DOHH2 (cell line): ENCODE results near the gene ARHGAP6.

Experiments used
- H3F3A ChIP-seq: fragments of 200-600 bp; sonication (generic), shearing (Covaris generic); 2 replicates; pipeline ENCODE4 v1.6.0; 2016; ENCODE audit warnings: antibody characterized with exemption, mild to moderate bottlenecking; ENCODE audit not compliant: control insufficient read depth, insufficient read depth
- H3K27ac ChIP-seq: fragments of 200-600 bp; sonication (generic); 2 replicates; pipeline ENCODE4 v1.5.1; 2014; ENCODE audit warnings: low read depth, mild to moderate bottlenecking, low read length, moderate library complexity
- H3K27me3 ChIP-seq: fragments of 200-600 bp; sonication (generic); 2 replicates; pipeline ENCODE4 v1.6.1; 2014; ENCODE audit warnings: mild to moderate bottlenecking, low read length, mixed read lengths; ENCODE audit not compliant: control insufficient read depth
- H3K36me3 ChIP-seq: fragments of 200-600 bp; sonication (generic); 2 replicates; pipeline ENCODE4 v1.6.1; 2014; ENCODE audit warnings: mild to moderate bottlenecking, low read length, moderate library complexity, mixed read lengths; ENCODE audit not compliant: control insufficient read depth
- H3K4me1 ChIP-seq: fragments of 200-600 bp; sonication (generic); 2 replicates; pipeline ENCODE4 v1.6.1; 2014; ENCODE audit warnings: mild to moderate bottlenecking, low read length, mixed read lengths; ENCODE audit not compliant: control insufficient read depth
- H3K4me2 ChIP-seq: fragments of 200-600 bp; sonication (generic); 2 replicates; pipeline ENCODE4 v1.6.0; 2014; ENCODE audit warnings: mild to moderate bottlenecking, low read length, moderate library complexity
- H3K4me3 ChIP-seq: fragments of 200-600 bp; sonication (generic); 2 replicates; pipeline ENCODE4 v1.5.1; 2014; ENCODE audit warnings: mild to moderate bottlenecking, low read length, mixed read lengths
- H3K79me2 ChIP-seq: fragments of 200-600 bp; sonication (generic); 2 replicates; pipeline ENCODE4 v1.6.1; 2014; ENCODE audit warnings: mild to moderate bottlenecking, low read length, mixed read lengths; ENCODE audit not compliant: control insufficient read depth
- H3K9me2 ChIP-seq: fragments of 200-600 bp; sonication (generic); replicated peaks from 2 replicates; pipeline ENCODE4 v1.6.1; 2014; ENCODE audit warnings: mild to moderate bottlenecking, low read length, mixed read lengths; ENCODE audit not compliant: control insufficient read depth
- H3K9me3 ChIP-seq: fragments of 200-600 bp; sonication (generic); 2 replicates; pipeline ENCODE4 v1.6.1; 2014; ENCODE audit warnings: antibody characterized with exemption, low read length, mixed read lengths; ENCODE audit not compliant: control insufficient read depth, insufficient read depth
- H4K20me1 ChIP-seq: fragments of 200-600 bp; sonication (generic); 2 replicates; pipeline ENCODE4 v1.6.0; 2014; ENCODE audit warnings: low read depth, mild to moderate bottlenecking, antibody characterized with exemption, low read length, moderate library complexity; ENCODE audit not compliant: control insufficient read depth, insufficient read depth
- CTCF ChIP-seq: fragments of 200-600 bp; sonication (generic); IDR thresholded peaks from one replicate; pipeline ENCODE4 v1.5.1; 2014; ENCODE audit warnings: antibody characterized with exemption, mild to moderate bottlenecking, low read depth, low read length; ENCODE audit not compliant: poor library complexity, severe bottlenecking
- EZH2phosphoT487 ChIP-seq: fragments of 200-600 bp; sonication (generic); IDR thresholded peaks from 2 replicates; pipeline ENCODE4 v1.6.1; 2017; ENCODE audit warnings: borderline replicate concordance, mild to moderate bottlenecking, antibody characterized with exemption, low read length, moderate library complexity, mixed read lengths

The ARHGAP6 gene

GRCh38 chrX:11187001-11187400 lies 478.7 kb downstream of the ARHGAP6 start:
- no peaks in the 10 kb centered on the region for H3K79me2 ChIP-seq
- no peaks in the 10 kb centered on the region for H3K9me3 ChIP-seq
- TF ChIP-seq EZH2phosphoT487: no peak
- no peaks in the 10 kb centered on the region for H3F3A ChIP-seq
- H3K27me3 ChIP-seq: no peaks in the 10 kb centered on the region
- H3K4me1 ChIP-seq: no peaks in the 10 kb centered on the region
- no peak overlapping the region for H3K4me2 ChIP-seq
- no peak overlapping the region for H3K4me3 ChIP-seq
- H3K36me3 ChIP-seq: no peaks in the 10 kb centered on the region
- no peaks in the 10 kb centered on the region for H3K9me2 ChIP-seq
- no peak overlapping the region for H3K27ac ChIP-seq
- H4K20me1 ChIP-seq: no peaks in the 10 kb centered on the region

- no peak for TF ChIP-seq CTCF
- TF ChIP-seq EZH2phosphoT487: no peak
- H3K36me3 ChIP-seq: no peaks in the 10 kb centered on the region
- H3K27me3 ChIP-seq: no peaks in the 10 kb centered on the region
- H3K9me2 ChIP-seq: no peaks in the 10 kb centered on the region
- no peaks in the 10 kb centered on the region for H3K9me3 ChIP-seq
- no peaks in the 10 kb centered on the region for H3K4me1 ChIP-seq
- no peaks in the 10 kb centered on the region for H3K79me2 ChIP-seq
- H4K20me1 ChIP-seq: no peaks in the 10 kb centered on the region
- H3F3A ChIP-seq: no peaks in the 10 kb centered on the region
- H3K4me3 ChIP-seq: no peak overlapping the region
- no peak overlapping the region for H3K4me2 ChIP-seq
- no peak overlapping the region for H3K27ac ChIP-seq
These were observed 479.9 kb downstream of the ARHGAP6 start for GRCh38 chrX:11185861-11186260.

- Histone ChIP-seq H3K4me1 (no peaks in the 10 kb centered on the region), H3K4me3 (no peak overlapping the region), H3K9me2 (no peaks in the 10 kb centered on the region), H3F3A (no peaks in the 10 kb centered on the region), H3K4me2 (no peak overlapping the region), H3K9me3 (no peaks in the 10 kb centered on the region), H3K27me3 (no peaks in the 10 kb centered on the region), H3K27ac (no peak overlapping the region), H4K20me1 (no peaks in the 10 kb centered on the region), H3K36me3 (no peaks in the 10 kb centered on the region), H3K79me2 (no peaks in the 10 kb centered on the region)
- TF ChIP-seq CTCF: no peak
- TF ChIP-seq EZH2phosphoT487: no peak
These were observed 485.1 kb downstream of the ARHGAP6 start for GRCh38 chrX:11180571-11180970.

GRCh38 chrX:11172415-11172814 lies 493.3 kb downstream of the ARHGAP6 start:
- Histone ChIP-seq H3K9me3 (no peaks in the 10 kb centered on the region), H3K4me1 (no peaks in the 10 kb centered on the region), H3K36me3 (no peaks in the 10 kb centered on the region), H3K4me2 (no peak overlapping the region), H4K20me1 (no peaks in the 10 kb centered on the region), H3K79me2 (no peaks in the 10 kb centered on the region), H3K9me2 (no peaks in the 10 kb centered on the region), H3K4me3 (no peak overlapping the region), H3K27me3 (no peaks in the 10 kb centered on the region), H3F3A (no peaks in the 10 kb centered on the region), H3K27ac (no peak overlapping the region)
- TF ChIP-seq EZH2phosphoT487 (no peak), CTCF (no peak)
